22Rv1 (cell line): ENCODE data around the gene HIPK2.

Experiments
- CTCF ChIP-seq: fragments of 450-650 bp; IDR thresholded peaks from 2 replicates; pipeline ENCODE4 v1.5.1; 2017; ENCODE audit warnings: mild to moderate bottlenecking
- ZFX ChIP-seq: fragments of 450-650 bp; IDR thresholded peaks from 2 replicates; pipeline ENCODE4 v1.6.1; 2017; ENCODE audit warnings: antibody characterized with exemption, borderline replicate concordance

GRCh38 chr7:139799586-139799985 is 21.8 kb upstream of the HIPK2 start:
- TF ChIP-seq CTCF (no peak), ZFX (no peak)
